Progenitor cell of endocrine pancreas (in vitro differentiated cells): ENCODE measurements around the gene SEC22A. TPM values are rescaled to one million over a fixed set of nuclear protein-coding genes. Genes with fewer than 3 reads are reported as not detected.

Experiments used
- DNase-seq: peaks from one replicate; pipeline ENCODE4 v3.0.0; 2021; ENCODE audit warnings: low spot score; ENCODE audit not compliant: unreplicated experiment
- H3K27ac Mint-ChIP-seq: 2 replicates; pipeline ENCODE4 v1.8.0; 2021; ENCODE audit warnings: mild to moderate bottlenecking, moderate library complexity, mixed read lengths
- H3K27me3 Mint-ChIP-seq: 2 replicates; pipeline ENCODE4 v1.8.0; 2021; ENCODE audit warnings: mixed read lengths
- H3K36me3 Mint-ChIP-seq: 2 replicates; pipeline ENCODE4 v1.8.0; 2022; ENCODE audit warnings: mixed read lengths; ENCODE audit not compliant: insufficient read depth
- H3K4me1 Mint-ChIP-seq: 2 replicates; pipeline ENCODE4 v1.8.0; 2021; ENCODE audit warnings: low read depth, mixed read lengths
- H3K4me3 Mint-ChIP-seq: 2 replicates; pipeline ENCODE4 v1.8.0; 2021; ENCODE audit warnings: low read depth, mild to moderate bottlenecking, moderate library complexity, mixed read lengths
- H3K9me3 Mint-ChIP-seq: 2 replicates; pipeline ENCODE4 v1.8.0; 2021; ENCODE audit warnings: low read depth, mixed read lengths
- long read RNA-seq: library from polyadenylated mRNA; unstranded; transcript quantifications from one replicate; pipeline ENCODE4 v2.0.0, GENCODE V29; 2020
- total RNA-seq: library from RNA; stranded (reverse); gene quantifications from 2 replicates; pipeline ENCODE4 v1.2.1, GENCODE V29; 2021
- TF ChIP-seq, protein P1 (sequence below): fragments of 200-600 bp; sonication (generic); IDR thresholded peaks from one replicate; pipeline ENCODE4 v1.5.0; 2021; ENCODE audit warnings: antibody characterized with exemption, mild to moderate bottlenecking; ENCODE audit not compliant: unreplicated experiment

Gene SEC22A, protein sequence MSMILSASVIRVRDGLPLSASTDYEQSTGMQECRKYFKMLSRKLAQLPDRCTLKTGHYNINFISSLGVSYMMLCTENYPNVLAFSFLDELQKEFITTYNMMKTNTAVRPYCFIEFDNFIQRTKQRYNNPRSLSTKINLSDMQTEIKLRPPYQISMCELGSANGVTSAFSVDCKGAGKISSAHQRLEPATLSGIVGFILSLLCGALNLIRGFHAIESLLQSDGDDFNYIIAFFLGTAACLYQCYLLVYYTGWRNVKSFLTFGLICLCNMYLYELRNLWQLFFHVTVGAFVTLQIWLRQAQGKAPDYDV
- 13.9 and 14.0 TPM in 2 replicates for total RNA-seq
- long read RNA-seq, full-length matches to known transcripts: 31 of 47 reads
- long read RNA-seq, partial matches to known transcripts: 5 of 47 reads
- long read RNA-seq, other reads (novel, unspliced or antisense): 11 of 47 reads

DNA sequence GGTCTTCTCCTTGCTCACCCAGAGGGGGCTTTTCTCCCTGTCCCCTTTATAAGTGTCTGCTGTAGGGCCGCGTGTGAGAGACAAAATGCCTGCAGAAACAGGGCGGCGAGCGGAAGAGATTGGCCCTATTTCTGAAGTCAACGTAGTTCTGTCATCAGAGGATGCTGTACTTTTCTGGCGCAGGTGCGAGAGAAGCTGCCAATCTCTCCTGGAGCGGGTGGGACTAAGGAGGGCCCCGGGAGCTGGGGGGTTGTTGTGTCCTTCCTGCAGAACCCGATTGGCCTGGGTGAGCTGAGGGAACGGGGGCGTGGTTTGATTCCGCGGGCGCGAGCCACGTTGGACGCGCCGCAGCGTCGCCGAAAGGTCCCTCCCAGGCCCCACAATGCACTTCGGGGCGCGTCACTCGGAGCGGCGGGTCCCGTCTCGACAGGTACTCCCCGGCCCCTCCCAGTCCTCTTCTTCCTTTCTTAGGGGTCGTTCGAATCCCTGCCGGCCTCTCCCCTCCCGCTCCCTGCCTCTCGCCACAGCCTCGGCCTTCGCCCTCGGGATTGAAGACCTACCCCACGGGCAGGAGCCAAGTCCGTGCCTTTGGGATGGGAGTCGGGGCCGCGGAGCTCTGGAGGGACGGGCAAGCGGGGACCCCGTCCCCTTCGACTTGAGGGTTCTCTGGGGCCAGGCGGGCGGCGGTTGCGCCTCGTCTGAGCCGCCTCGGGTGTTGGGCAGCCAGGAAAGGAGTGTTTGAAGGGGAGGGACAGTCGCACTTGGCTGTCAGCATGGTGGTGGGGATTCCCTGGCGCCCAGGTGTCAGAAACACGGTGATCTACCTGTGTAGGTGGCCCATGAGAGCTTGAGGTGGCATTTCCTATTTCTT lies at the start of gene SEC22A:
SEC22A (plus strand) TSS at position 387 of the 871 bp plus-strand sequence. CDS start 7,275 bp downstream, outside the sequence.
- Mint-ChIP-seq H3K27me3 (no peaks in the 10 kb centered on the region), H3K4me3 (peak within 1 kb of the TSS; percentile 77), H3K36me3 (no peaks in the 10 kb centered on the region), H3K9me3 (no peaks in the 10 kb centered on the region), H3K4me1 (peaks cover 7% of the 10 kb centered on the region), H3K27ac (peak within 1 kb of the TSS; percentile 94)
- DNase-seq: peak; percentile 94
- TF ChIP-seq, protein P1, sequence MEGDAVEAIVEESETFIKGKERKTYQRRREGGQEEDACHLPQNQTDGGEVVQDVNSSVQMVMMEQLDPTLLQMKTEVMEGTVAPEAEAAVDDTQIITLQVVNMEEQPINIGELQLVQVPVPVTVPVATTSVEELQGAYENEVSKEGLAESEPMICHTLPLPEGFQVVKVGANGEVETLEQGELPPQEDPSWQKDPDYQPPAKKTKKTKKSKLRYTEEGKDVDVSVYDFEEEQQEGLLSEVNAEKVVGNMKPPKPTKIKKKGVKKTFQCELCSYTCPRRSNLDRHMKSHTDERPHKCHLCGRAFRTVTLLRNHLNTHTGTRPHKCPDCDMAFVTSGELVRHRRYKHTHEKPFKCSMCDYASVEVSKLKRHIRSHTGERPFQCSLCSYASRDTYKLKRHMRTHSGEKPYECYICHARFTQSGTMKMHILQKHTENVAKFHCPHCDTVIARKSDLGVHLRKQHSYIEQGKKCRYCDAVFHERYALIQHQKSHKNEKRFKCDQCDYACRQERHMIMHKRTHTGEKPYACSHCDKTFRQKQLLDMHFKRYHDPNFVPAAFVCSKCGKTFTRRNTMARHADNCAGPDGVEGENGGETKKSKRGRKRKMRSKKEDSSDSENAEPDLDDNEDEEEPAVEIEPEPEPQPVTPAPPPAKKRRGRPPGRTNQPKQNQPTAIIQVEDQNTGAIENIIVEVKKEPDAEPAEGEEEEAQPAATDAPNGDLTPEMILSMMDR: no peak

DNA sequence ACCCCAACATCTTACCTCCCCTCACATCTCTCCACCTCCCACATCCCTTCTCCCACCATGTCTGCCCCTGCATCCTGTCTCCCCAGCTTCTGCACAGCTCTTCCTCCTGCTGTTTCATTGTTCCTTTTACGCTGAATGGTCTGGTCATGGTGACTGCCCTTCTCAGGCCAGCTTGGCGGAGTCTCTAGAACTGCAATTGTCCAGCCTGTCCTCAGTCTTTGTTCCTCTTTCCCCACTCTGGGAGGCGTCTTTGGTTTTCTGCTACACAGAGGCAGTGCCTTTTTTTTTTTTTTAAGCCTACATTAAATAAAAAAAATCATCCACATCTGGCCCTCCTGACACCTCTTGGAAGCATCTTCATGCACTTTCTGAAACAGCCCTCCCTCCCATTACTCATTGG lies 49.1 kb upstream of the SEC22A start:
- H3K9me3 Mint-ChIP-seq: no peaks in the 10 kb centered on the region
- peaks cover 9% of the 10 kb centered on the region for H3K4me1 Mint-ChIP-seq
- DNase-seq: no peak
- no peaks in the 10 kb centered on the region for H3K27me3 Mint-ChIP-seq
- TF ChIP-seq, protein P1: no peak
- no peak overlapping the region for H3K4me3 Mint-ChIP-seq
- peak overlapping the region; percentile 47 for H3K27ac Mint-ChIP-seq
- peaks cover 12% of the 10 kb centered on the region for H3K36me3 Mint-ChIP-seq

DNA sequence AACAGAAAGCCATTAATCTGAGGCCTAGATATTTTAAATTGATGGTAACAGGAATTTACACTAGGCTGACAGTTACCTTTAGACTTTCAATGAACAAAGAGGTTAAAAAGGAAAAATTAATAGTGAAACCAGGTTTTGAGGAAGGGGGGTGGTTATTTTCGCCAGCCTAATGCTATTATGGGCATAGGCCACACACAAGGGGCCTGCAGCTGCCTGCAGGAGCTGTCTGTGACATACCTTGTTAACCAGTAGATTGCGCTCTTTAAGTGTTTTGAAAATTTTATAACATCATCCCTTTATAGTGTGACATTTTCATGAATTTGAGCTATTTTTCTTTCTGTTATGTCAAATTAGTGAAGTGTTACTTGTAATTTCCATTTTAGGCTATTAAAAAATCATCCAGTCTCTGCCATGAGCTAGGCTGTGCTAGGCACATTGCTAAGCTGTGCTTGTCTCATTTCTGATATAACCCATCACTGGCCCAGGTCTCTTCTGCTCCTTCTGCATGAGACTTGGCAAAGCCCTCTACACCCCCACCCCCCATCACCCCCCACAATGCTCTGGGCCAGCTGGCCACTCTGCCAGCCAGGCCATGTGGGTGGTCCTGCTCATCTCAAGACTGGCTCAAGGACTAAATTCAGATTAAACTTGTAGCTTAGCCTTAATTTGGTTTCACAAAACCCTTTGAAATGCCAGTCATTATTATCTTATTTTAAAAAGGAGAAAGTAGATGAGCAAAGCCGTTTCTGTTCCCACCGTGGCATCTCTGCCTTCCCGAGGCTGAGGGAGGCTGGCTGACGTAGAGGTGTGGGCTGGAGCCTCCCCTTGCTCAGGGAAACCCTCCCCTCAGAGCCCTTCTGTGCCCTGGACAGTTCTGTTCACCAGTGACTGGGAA lies 48.4 kb upstream of the SEC22A start:
- H3K36me3 Mint-ChIP-seq: peaks cover 12% of the 10 kb centered on the region
- H3K27ac Mint-ChIP-seq: no peak overlapping the region
- H3K9me3 Mint-ChIP-seq: no peaks in the 10 kb centered on the region
- H3K4me1 Mint-ChIP-seq: peaks cover 16% of the 10 kb centered on the region
- TF ChIP-seq, protein P1: no peak
- H3K27me3 Mint-ChIP-seq: no peaks in the 10 kb centered on the region
- no peak for DNase-seq
- H3K4me3 Mint-ChIP-seq: no peak overlapping the region

DNA sequence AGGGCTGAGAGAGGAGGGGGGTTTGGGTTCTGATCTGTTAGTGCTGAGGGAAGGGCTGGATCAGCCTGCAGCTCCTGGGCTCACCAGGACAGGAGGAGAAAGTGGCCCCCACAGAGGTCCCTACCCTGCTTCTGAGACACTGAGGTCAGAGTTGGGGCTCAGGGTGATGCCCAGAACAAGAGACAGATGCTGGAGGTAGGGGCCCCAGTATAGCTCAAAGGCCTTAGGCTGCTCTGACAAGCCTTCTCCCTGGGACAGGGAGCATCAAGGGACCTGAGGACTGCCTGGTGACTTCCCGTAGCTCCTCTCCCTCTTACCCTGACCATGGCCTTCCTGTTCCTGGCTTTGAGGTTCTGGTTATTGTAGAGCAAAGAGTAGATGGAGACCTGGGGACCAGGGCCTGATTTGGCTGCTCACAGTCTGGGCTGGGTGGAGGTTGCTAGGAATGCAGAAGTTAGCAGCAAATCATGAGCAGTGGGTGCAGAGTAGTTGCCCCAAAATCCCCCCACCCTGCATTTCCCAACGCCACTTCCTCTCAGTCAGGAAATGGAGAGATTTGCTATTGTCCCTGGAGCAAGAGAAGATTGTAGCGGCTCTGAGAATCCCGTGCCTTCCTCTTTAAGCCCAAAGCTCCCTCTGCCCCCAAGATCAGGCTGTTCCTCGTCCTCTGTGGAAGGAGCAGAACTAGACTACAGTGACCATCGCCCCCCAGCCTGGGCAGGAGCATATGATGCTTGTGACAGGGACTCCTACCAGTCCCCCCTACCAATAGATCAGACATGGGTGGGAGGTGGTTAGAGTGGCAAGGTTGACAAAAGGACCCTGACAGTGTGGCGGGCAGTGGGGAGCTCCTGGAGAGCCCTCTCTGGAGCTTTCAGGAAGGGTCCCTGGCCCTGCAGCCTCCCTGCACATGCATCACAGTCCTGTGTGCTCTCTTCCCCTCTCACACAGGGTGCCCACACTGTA lies 47.4 kb upstream of the SEC22A start:
- TF ChIP-seq, protein P1: no peak
- Mint-ChIP-seq H3K4me1 (peaks cover 19% of the 10 kb centered on the region), H3K36me3 (peaks cover 5% of the 10 kb centered on the region), H3K9me3 (no peaks in the 10 kb centered on the region), H3K4me3 (no peak overlapping the region), H3K27ac (no peak overlapping the region), H3K27me3 (no peaks in the 10 kb centered on the region)
- DNase-seq: no peak
